Uterus (tissue), 2 donors: Measurements from ENCODE around the gene OBSCN.

Experiments
- POLR2A ChIP-seq, 2 donors: fragments of 450-650 bp; IDR thresholded peaks; one replicate each; pipeline ENCODE4 v1.6.1; 2016; ENCODE audit warnings: antibody characterized with exemption in 2 of 2, mild to moderate bottlenecking in 1 of 2, moderate library complexity in 1 of 2
- TF ChIP-seq, protein P1 (sequence below), 4 experiments: fragments of 200-600 bp in 2 of 4; fragments of 450-650 bp in 2 of 4; sonication (generic) in 2 of 4; IDR thresholded peaks; one replicate each; pipeline ENCODE4 v1.5.1; 2016 to 2019; ENCODE audit warnings: antibody characterized with exemption in 4 of 4, mild to moderate bottlenecking in 2 of 4, moderate library complexity in 1 of 4

DNA sequence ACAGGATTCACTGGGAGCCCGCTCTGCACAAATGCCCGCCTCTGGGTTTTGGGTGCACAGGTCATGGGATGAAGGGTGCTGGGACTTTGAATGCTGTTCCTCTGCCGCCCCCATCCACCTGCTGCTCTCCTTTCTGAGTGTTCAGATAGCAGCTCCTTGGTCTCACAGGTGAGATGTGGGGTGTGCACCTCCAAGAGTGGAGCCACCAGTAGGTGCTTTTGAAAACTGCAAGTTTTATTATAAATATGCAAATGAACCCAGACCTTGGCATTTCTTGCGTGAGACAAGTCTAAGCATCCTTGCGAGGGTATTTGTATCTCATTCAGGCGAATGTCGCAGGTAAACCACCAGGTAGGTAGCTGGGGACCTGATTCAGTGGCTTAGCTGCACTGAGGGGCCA, 30.2 kb downstream of the OBSCN start:
- TF ChIP-seq, protein P1, sequence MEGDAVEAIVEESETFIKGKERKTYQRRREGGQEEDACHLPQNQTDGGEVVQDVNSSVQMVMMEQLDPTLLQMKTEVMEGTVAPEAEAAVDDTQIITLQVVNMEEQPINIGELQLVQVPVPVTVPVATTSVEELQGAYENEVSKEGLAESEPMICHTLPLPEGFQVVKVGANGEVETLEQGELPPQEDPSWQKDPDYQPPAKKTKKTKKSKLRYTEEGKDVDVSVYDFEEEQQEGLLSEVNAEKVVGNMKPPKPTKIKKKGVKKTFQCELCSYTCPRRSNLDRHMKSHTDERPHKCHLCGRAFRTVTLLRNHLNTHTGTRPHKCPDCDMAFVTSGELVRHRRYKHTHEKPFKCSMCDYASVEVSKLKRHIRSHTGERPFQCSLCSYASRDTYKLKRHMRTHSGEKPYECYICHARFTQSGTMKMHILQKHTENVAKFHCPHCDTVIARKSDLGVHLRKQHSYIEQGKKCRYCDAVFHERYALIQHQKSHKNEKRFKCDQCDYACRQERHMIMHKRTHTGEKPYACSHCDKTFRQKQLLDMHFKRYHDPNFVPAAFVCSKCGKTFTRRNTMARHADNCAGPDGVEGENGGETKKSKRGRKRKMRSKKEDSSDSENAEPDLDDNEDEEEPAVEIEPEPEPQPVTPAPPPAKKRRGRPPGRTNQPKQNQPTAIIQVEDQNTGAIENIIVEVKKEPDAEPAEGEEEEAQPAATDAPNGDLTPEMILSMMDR (IDR thresholded peaks at IDR 0.05) = no peak
- no peak for TF ChIP-seq POLR2A (IDR thresholded peaks at IDR 0.05)
